Neural progenitor cell (in vitro differentiated cells): ENCODE measurements around the gene PTPN20. TPM values are rescaled to one million over a fixed set of nuclear protein-coding genes. Genes with fewer than 3 reads are reported as not detected.

Experiments
- DNase-seq: peaks from one replicate; pipeline ENCODE4 v3.0.0-alpha.2; 2016; ENCODE audit warnings: low spot score
- H2AFZ ChIP-seq: fragments of 200-600 bp; sonication (generic); replicated peaks from 2 replicates; pipeline ENCODE4 v1.6.1; 2016; ENCODE audit warnings: antibody characterized with exemption
- H3F3A ChIP-seq: fragments of 200-600 bp; sonication (generic); 2 replicates; pipeline ENCODE4 v1.6.1; 2016; ENCODE audit warnings: antibody characterized with exemption, low read depth
- H3K27ac ChIP-seq: fragments of 200-600 bp; sonication (generic); 2 replicates; pipeline ENCODE4 v1.5.1; 2016; ENCODE audit warnings: mild to moderate bottlenecking
- H3K27me3 ChIP-seq: fragments of 200-600 bp; sonication (generic); 2 replicates; pipeline ENCODE4 v1.6.1; 2016; ENCODE audit warnings: mild to moderate bottlenecking, moderate library complexity
- H3K36me3 ChIP-seq: fragments of 200-600 bp; sonication (generic); 2 replicates; pipeline ENCODE4 v1.5.1; 2016
- H3K4me1 ChIP-seq: fragments of 200-600 bp; sonication (generic); 2 replicates; pipeline ENCODE4 v1.6.1; 2016; ENCODE audit warnings: mixed run types
- H3K4me2 ChIP-seq: fragments of 200-600 bp; sonication (generic); 2 replicates; pipeline ENCODE4 v1.6.1; 2016
- H3K4me3 ChIP-seq: fragments of 200-600 bp; sonication (generic); 2 replicates; pipeline ENCODE4 v1.5.1; 2016
- H3K79me2 ChIP-seq: fragments of 200-600 bp; sonication (generic); 2 replicates; pipeline ENCODE4 v1.6.1; 2016; ENCODE audit warnings: low read depth
- H3K9ac ChIP-seq: fragments of 200-600 bp; sonication (generic); 2 replicates; pipeline ENCODE4 v1.6.1; 2016
- H3K9me3 ChIP-seq: fragments of 200-600 bp; sonication (generic); 2 replicates; pipeline ENCODE4 v1.5.1; 2016; ENCODE audit warnings: low read depth
- H4K20me1 ChIP-seq: fragments of 200-600 bp; sonication (generic); 2 replicates; pipeline ENCODE4 v1.6.1; 2016; ENCODE audit warnings: low read depth
- H3K27ac Mint-ChIP-seq: 3 replicates; pipeline ENCODE4 v1.8.0; 2021; ENCODE audit warnings: mixed read lengths
- H3K27me3 Mint-ChIP-seq: 2 replicates; pipeline ENCODE4 v1.8.0; 2022; ENCODE audit warnings: low read depth, mild to moderate bottlenecking, inconsistent platforms, moderate library complexity, mixed read lengths; ENCODE audit not compliant: insufficient read depth
- H3K36me3 Mint-ChIP-seq: 3 replicates; pipeline ENCODE4 v1.8.0; 2021; ENCODE audit warnings: mixed read lengths
- H3K4me1 Mint-ChIP-seq: 3 replicates; pipeline ENCODE4 v1.8.0; 2021; ENCODE audit warnings: mixed read lengths
- H3K4me3 Mint-ChIP-seq: 3 replicates; pipeline ENCODE4 v1.8.0; 2021; ENCODE audit warnings: mild to moderate bottlenecking, moderate library complexity, mixed read lengths
- H3K9me3 Mint-ChIP-seq: 3 replicates; pipeline ENCODE4 v1.8.0; 2020; ENCODE audit warnings: mixed read lengths
- EZH2 ChIP-seq: fragments of 200-600 bp; sonication (generic); IDR thresholded peaks from 2 replicates; pipeline ENCODE4 v1.6.1; 2017; ENCODE audit warnings: antibody characterized with exemption, mild to moderate bottlenecking, moderate library complexity
- EZH2phosphoT487 ChIP-seq: fragments of 200-600 bp; sonication (generic); IDR thresholded peaks from 2 replicates; pipeline ENCODE4 v1.6.1; 2017; ENCODE audit warnings: antibody characterized with exemption
- total RNA-seq: library from RNA; depleted of rRNA; stranded (reverse); fragments of >200 nt; gene quantifications from 2 replicates; pipeline ENCODE4 v1.2.3, GENCODE V29; 2015; ENCODE audit warnings: low replicate concordance
- TF ChIP-seq, protein P1 (sequence below): fragments of 200-600 bp; sonication (generic); IDR thresholded peaks from 2 replicates; pipeline ENCODE4 v1.5.1; 2017; ENCODE audit warnings: antibody characterized with exemption, mild to moderate bottlenecking

Gene PTPN20
- total RNA-seq, 1 donor from 2014 or later, result not detected

DNA sequence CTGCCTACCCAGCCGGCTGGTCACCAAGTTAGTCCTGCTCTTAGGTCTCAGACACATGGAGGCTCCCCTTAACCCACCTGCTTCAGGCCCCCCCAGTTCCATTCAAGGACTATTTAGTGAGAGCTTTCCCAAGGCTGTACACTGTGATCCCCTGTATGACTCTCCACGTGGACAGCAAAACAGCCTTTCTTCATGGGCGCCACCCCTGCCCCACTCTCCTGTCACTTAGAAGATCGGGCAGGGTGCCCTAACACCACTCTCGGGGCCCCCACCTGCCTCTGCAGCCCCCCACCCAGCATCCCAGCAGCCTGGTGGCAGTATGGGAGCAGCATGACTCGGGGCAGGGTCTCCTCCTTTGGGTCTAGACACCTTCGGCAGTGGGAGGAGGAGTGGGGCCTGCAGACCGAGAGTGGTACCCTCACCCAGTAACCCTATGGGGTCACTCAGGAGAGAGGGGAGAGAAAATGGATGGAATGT, 116.6 kb downstream of the PTPN20 start:
- H3K4me1 Mint-ChIP-seq, result peaks cover 28% of the 10 kb centered on the region

GRCh38 chr10:47028466-47028865, 117.2 kb downstream of the PTPN20 start:
- TF ChIP-seq EZH2 (no peak), EZH2phosphoT487 (no peak)
- TF ChIP-seq, protein P1, sequence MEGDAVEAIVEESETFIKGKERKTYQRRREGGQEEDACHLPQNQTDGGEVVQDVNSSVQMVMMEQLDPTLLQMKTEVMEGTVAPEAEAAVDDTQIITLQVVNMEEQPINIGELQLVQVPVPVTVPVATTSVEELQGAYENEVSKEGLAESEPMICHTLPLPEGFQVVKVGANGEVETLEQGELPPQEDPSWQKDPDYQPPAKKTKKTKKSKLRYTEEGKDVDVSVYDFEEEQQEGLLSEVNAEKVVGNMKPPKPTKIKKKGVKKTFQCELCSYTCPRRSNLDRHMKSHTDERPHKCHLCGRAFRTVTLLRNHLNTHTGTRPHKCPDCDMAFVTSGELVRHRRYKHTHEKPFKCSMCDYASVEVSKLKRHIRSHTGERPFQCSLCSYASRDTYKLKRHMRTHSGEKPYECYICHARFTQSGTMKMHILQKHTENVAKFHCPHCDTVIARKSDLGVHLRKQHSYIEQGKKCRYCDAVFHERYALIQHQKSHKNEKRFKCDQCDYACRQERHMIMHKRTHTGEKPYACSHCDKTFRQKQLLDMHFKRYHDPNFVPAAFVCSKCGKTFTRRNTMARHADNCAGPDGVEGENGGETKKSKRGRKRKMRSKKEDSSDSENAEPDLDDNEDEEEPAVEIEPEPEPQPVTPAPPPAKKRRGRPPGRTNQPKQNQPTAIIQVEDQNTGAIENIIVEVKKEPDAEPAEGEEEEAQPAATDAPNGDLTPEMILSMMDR, result no peak
- no peak overlapping the region for H3K9ac ChIP-seq
- no peaks in the 10 kb centered on the region for H3K4me1 ChIP-seq
- H3K9me3 ChIP-seq, result no peaks in the 10 kb centered on the region
- H3K79me2 ChIP-seq, result no peaks in the 10 kb centered on the region
- H3K27ac ChIP-seq, result no peak overlapping the region
- Mint-ChIP-seq H3K9me3 (no peaks in the 10 kb centered on the region), H3K27me3 (peaks cover 10% of the 10 kb centered on the region), H3K4me1 (peaks cover 28% of the 10 kb centered on the region), H3K36me3 (no peaks in the 10 kb centered on the region), H3K4me3 (no peak overlapping the region), H3K27ac (no peak overlapping the region)
- no peak overlapping the region for H3K4me2 ChIP-seq
- H3K27me3 ChIP-seq, result no peaks in the 10 kb centered on the region
- H3K4me3 ChIP-seq, result no peak overlapping the region
- H3F3A ChIP-seq, result no peaks in the 10 kb centered on the region
- no peaks in the 10 kb centered on the region for H4K20me1 ChIP-seq
- H3K36me3 ChIP-seq, result no peaks in the 10 kb centered on the region
- no peak for DNase-seq
- H2AFZ ChIP-seq, result no peak overlapping the region

More for the DNA sequence above, 116.6 kb downstream of the PTPN20 start:
- H3K27me3 Mint-ChIP-seq, result peaks cover 12% of the 10 kb centered on the region
- H3K79me2 ChIP-seq, result no peaks in the 10 kb centered on the region
- no peaks in the 10 kb centered on the region for H3K4me1 ChIP-seq
- H2AFZ ChIP-seq, result no peak overlapping the region
- no peaks in the 10 kb centered on the region for H3K36me3 Mint-ChIP-seq
- H3F3A ChIP-seq, result no peaks in the 10 kb centered on the region
- no peaks in the 10 kb centered on the region for H3K9me3 Mint-ChIP-seq
- H3K4me3 ChIP-seq, result no peak overlapping the region
- H3K4me3 Mint-ChIP-seq, result no peak overlapping the region
- no peak overlapping the region for H3K4me2 ChIP-seq
- H3K27ac ChIP-seq, result no peak overlapping the region
- H4K20me1 ChIP-seq, result no peaks in the 10 kb centered on the region
- H3K9me3 ChIP-seq, result no peaks in the 10 kb centered on the region
- TF ChIP-seq EZH2 (no peak), EZH2phosphoT487 (no peak)
- TF ChIP-seq, protein P1, result no peak
- no peak overlapping the region for H3K9ac ChIP-seq
- peak overlapping the region; percentile 94 for H3K27ac Mint-ChIP-seq
- no peak for DNase-seq
- no peaks in the 10 kb centered on the region for H3K27me3 ChIP-seq
- no peaks in the 10 kb centered on the region for H3K36me3 ChIP-seq

DNA sequence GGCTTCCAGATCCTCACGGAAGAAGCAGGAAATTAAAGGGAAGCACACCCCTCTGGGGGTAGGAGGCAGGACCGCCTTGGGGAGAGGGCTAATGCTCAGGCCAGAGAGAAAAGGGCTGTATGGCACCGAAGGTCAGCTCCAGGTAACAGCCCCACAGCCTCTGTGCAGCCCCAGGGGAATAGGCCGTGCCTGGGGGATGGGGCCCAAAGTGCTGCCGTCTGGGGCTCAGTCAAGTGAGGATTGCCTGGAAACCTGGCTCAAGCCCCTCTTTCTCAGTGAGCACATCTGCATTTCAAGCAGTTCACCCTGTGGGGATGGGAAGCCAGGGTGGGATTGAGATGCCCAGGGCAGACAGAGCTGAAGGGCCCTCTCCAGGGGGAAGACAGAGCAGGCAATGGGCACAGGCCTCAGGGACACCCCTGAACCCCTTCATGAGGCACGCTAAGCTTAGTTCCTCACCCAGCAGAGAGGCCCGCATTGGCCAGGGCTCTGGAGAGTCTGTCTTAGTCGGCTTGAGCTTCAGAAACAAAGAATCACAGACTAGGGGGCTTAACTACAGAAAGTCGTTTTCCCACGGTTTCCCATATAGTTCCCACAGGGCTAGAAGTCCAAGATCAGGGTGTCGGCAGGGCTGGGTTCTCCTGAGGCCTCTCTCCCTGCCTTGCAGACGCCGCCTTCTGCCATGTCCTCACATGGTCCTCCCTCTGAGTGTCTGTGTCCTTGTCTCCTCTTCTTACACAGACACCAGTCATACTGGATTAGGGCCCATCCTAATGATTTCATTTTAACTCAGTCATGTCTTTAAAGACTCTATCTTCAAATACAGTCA, 118.2 kb downstream of the PTPN20 start:
- Mint-ChIP-seq H3K9me3 (no peaks in the 10 kb centered on the region), H3K4me1 (peaks cover 28% of the 10 kb centered on the region), H3K36me3 (no peaks in the 10 kb centered on the region), H3K27me3 (peaks cover 7% of the 10 kb centered on the region), H3K27ac (peak overlapping the region; percentile 50), H3K4me3 (no peak overlapping the region)
- no peak overlapping the region for H3K4me3 ChIP-seq
- TF ChIP-seq EZH2phosphoT487 (no peak), EZH2 (no peak)
- TF ChIP-seq, protein P1, result no peak
- H3K9ac ChIP-seq, result no peak overlapping the region
- H3K27me3 ChIP-seq, result no peaks in the 10 kb centered on the region
- no peaks in the 10 kb centered on the region for H3K79me2 ChIP-seq
- no peak overlapping the region for H3K27ac ChIP-seq
- no peaks in the 10 kb centered on the region for H3K36me3 ChIP-seq
- H4K20me1 ChIP-seq, result no peaks in the 10 kb centered on the region
- H3K9me3 ChIP-seq, result no peaks in the 10 kb centered on the region
- no peak overlapping the region for H2AFZ ChIP-seq
- no peaks in the 10 kb centered on the region for H3F3A ChIP-seq
- no peaks in the 10 kb centered on the region for H3K4me1 ChIP-seq
- DNase-seq, result no peak
- H3K4me2 ChIP-seq, result no peak overlapping the region
